Activated CD8-positive, alpha-beta memory T cell treated with anti-CD3 and anti-CD28 coated beads for 4 hours (primary cell): ENCODE measurements around the gene PLXNA1.

ENCODE experiments used
- DNase-seq, 2 donors: peaks; one replicate each; pipeline ENCODE4 v3.0.0-alpha.2; 2020; ENCODE audit warnings: low read depth in 2 of 2

Gene PLXNA1

GRCh38 chr3:126952983-126953660 lies 29.8 kb upstream of the PLXNA1 start:
- no peak for DNase-seq

GRCh38 chr3:126954141-126954842 lies 28.6 kb upstream of the PLXNA1 start:
- no peak for DNase-seq

GRCh38 chr3:126955004-126955790 lies 27.7 kb upstream of the PLXNA1 start:
- DNase-seq = no peak

- DNase-seq = no peak
Measured at GRCh38 chr3:126956361-126956760, 26.6 kb upstream of the PLXNA1 start.

GRCh38 chr3:126956866-126957650 lies 25.9 kb upstream of the PLXNA1 start:
- no peak for DNase-seq

GRCh38 chr3:126957776-126958637 lies 24.9 kb upstream of the PLXNA1 start:
- no peak for DNase-seq

- no peak for DNase-seq
Measured at GRCh38 chr3:126958638-126959085, 24.3 kb upstream of the PLXNA1 start.

- no peak for DNase-seq
Measured at GRCh38 chr3:126959136-126959920, 23.6 kb upstream of the PLXNA1 start.

GRCh38 chr3:126959921-126960603 lies 22.9 kb upstream of the PLXNA1 start:
- no peak for DNase-seq

- no peak for DNase-seq
Measured at GRCh38 chr3:126960604-126960995, 22.3 kb upstream of the PLXNA1 start.

- DNase-seq = no peak
Measured at GRCh38 chr3:126961191-126961790, 21.6 kb upstream of the PLXNA1 start.

GRCh38 chr3:126961791-126962461 lies 21.0 kb upstream of the PLXNA1 start:
- DNase-seq = no peak

GRCh38 chr3:126962756-126963155 lies 20.2 kb upstream of the PLXNA1 start:
- DNase-seq = no peak

GRCh38 chr3:126963261-126964190 lies 19.4 kb upstream of the PLXNA1 start:
- no peak for DNase-seq

- no peak for DNase-seq
Measured at GRCh38 chr3:126964261-126964660, 18.7 kb upstream of the PLXNA1 start.

- no peak for DNase-seq
Measured at GRCh38 chr3:126964950-126965349, 18.0 kb upstream of the PLXNA1 start.

- no peak for DNase-seq
Measured at GRCh38 chr3:126965526-126966080, 17.3 kb upstream of the PLXNA1 start.
